Fibroblast of mammary gland (primary cell): Measurements from ENCODE around the gene ACSL1.

Experiments used
- DNase-seq: peaks from one replicate; pipeline ENCODE4 v3.0.0-alpha.2; 2010; ENCODE audit warnings: low read depth
- H3K4me3 ChIP-seq: 2 replicates; pipeline ENCODE4 v1.5.1; 2011; ENCODE audit warnings: low read depth, mild to moderate bottlenecking, low read length, moderate library complexity; ENCODE audit not compliant: control insufficient read depth
- CTCF ChIP-seq: conservative IDR thresholded peaks from 2 replicates; pipeline ENCODE4 v1.5.1; 2011; ENCODE audit warnings: low read depth, low read length, inconsistent platforms; ENCODE audit not compliant: control insufficient read depth, insufficient read depth

Gene ACSL1

GRCh38 chr4:184825896-184826690 lies at the start of gene ACSL1:
ACSL1 (minus strand) TSS chr4:184825968; CDS start chr4:184803514, 22,454 bp downstream.
- no peak for TF ChIP-seq CTCF
- peak within 1 kb of the TSS; percentile 81 for H3K4me3 ChIP-seq
- peak; percentile 53 for DNase-seq

- no peak for TF ChIP-seq CTCF
- no peak overlapping the region for H3K4me3 ChIP-seq
- no peak for DNase-seq
Observed at GRCh38 chr4:184873054-184873453, 47.3 kb upstream of the ACSL1 start.

GRCh38 chr4:184870718-184871117 lies 45.0 kb upstream of the ACSL1 start:
- H3K4me3 ChIP-seq, result no peak overlapping the region
- no peak for DNase-seq
- TF ChIP-seq CTCF, result no peak

GRCh38 chr4:184868623-184869022 lies 42.9 kb upstream of the ACSL1 start:
- TF ChIP-seq CTCF, result no peak
- no peak for DNase-seq
- H3K4me3 ChIP-seq, result no peak overlapping the region

- no peak for DNase-seq
- TF ChIP-seq CTCF, result no peak
- H3K4me3 ChIP-seq, result no peak overlapping the region
Observed at GRCh38 chr4:184863916-184864315, 38.1 kb upstream of the ACSL1 start.

GRCh38 chr4:184861047-184861446 lies 35.3 kb upstream of the ACSL1 start:
- TF ChIP-seq CTCF, result no peak
- DNase-seq, result no peak
- H3K4me3 ChIP-seq, result no peak overlapping the region
